Right renal cortex interstitium (tissue), 3 donors: ENCODE measurements around the gene SPC24. TPM values are rescaled to one million over a fixed set of nuclear protein-coding genes. Genes with fewer than 3 reads are reported as not detected.
A peak's percentile ranks its signal among the peaks of the same experiment; 100 is the strongest.

Source experiments
- DNase-seq, 3 donors: peaks; one replicate each; pipeline ENCODE4 v3.0.0-alpha.2; 2013; ENCODE audit warnings: low read depth in 3 of 3, low spot score in 2 of 3
- polyA plus RNA-seq, 3 donors: library from polyadenylated mRNA; unstranded; fragments of 120-200 nt; gene quantifications; one replicate each; pipeline ENCODE4 v1.2.1, GENCODE V29; 2013; ENCODE audit not compliant: insufficient read length in 3 of 3

Gene SPC24
- 10 to 100 TPM; 12.8 to 17.1 (median 14.6) TPM for polyA plus RNA-seq

GRCh38 chr19:11155373-11156120, at the start of gene SPC24:
Gene SPC24, minus strand, starts transcription at chr19:11155782. Its CDS starts 6 bp downstream, at chr19:11155776.
- peak; percentile 91 to 97 (median 93) for DNase-seq

- no peak for DNase-seq
These were observed 49.4 kb upstream of the SPC24 start for GRCh38 chr19:11204943-11205349.

- no peak for DNase-seq
These were observed 48.6 kb upstream of the SPC24 start for GRCh38 chr19:11204076-11204602.

GRCh38 chr19:11203194-11204075, 47.9 kb upstream of the SPC24 start:
- peak in 1 of 3 donors; percentile 27 for DNase-seq

- no peak for DNase-seq
These were observed 47.1 kb upstream of the SPC24 start for GRCh38 chr19:11202488-11203193.

GRCh38 chr19:11201791-11202190, 46.2 kb upstream of the SPC24 start:
- no peak for DNase-seq

GRCh38 chr19:11200931-11201330, 45.3 kb upstream of the SPC24 start:
- no peak for DNase-seq

- DNase-seq: no peak
These were observed 44.5 kb upstream of the SPC24 start for GRCh38 chr19:11200015-11200574.

GRCh38 chr19:11199517-11199916, 43.9 kb upstream of the SPC24 start:
- DNase-seq: no peak

GRCh38 chr19:11198769-11199424, 43.3 kb upstream of the SPC24 start:
- DNase-seq: no peak

GRCh38 chr19:11198175-11198534, 42.6 kb upstream of the SPC24 start:
- DNase-seq: no peak

- peak in 1 of 3 donors; percentile 73 for DNase-seq
These were observed 42.0 kb upstream of the SPC24 start, which contains the start of gene KANK2 for GRCh38 chr19:11197291-11198174. Gene KANK2, minus strand, starts transcription at chr19:11197545. Its CDS starts 3,034 bp downstream, at chr19:11194511.

GRCh38 chr19:11196406-11197287, 41.1 kb upstream of the SPC24 start:
- no peak for DNase-seq

- no peak for DNase-seq
These were observed 40.1 kb upstream of the SPC24 start for GRCh38 chr19:11195681-11196080.

GRCh38 chr19:11194656-11195558, 39.3 kb upstream of the SPC24 start:
- DNase-seq: peak in 1 of 3 donors; percentile 26

- DNase-seq: no peak
These were observed 38.6 kb upstream of the SPC24 start for GRCh38 chr19:11194173-11194572.
